ENCODE measurements around the gene OR10C1.

GRCh38 chr6:29487660-29488059, 48.6 kb downstream of the OR10C1 start, which contains the start of gene MAS1L:
- TF ChIP-seq TAF1 (IDR thresholded peaks at IDR 0.05; ENCODE audit: low read depth, low read length) (no peak), POLR2AphosphoS5 (IDR thresholded peaks at IDR 0.05; ENCODE audit: low read depth, low read length) (no peak), POLR2A (IDR thresholded peaks at IDR 0.05; ENCODE audit: low read depth, low read length) (no peak)

Measured in GM12891 (cell line).